Astrocyte of the cerebellum (primary cell): Measurements from ENCODE around the gene ANAPC15.
A peak's percentile ranks its signal among the peaks of the same experiment; 100 is the strongest.

ENCODE experiments used
- DNase-seq: peaks from one replicate; pipeline ENCODE4 v3.0.0-alpha.2; 2011; ENCODE audit warnings: low read depth
- H3K4me3 ChIP-seq: 2 replicates; pipeline ENCODE4 v1.5.1; 2011; ENCODE audit warnings: mild to moderate bottlenecking, low read depth, low read length, moderate library complexity
- CTCF ChIP-seq: IDR thresholded peaks from 2 replicates; pipeline ENCODE4 v1.5.1; 2012; ENCODE audit warnings: low read length, low read depth, moderate library complexity, mild to moderate bottlenecking; ENCODE audit errors: missing control alignments
- in situ Hi-C: cut with HindIII; loops from 2 replicates; pipeline ENCODE4 v1.10.0; 2017; ENCODE audit warnings: low sequenced_read_pairs

Gene ANAPC15

DNA sequence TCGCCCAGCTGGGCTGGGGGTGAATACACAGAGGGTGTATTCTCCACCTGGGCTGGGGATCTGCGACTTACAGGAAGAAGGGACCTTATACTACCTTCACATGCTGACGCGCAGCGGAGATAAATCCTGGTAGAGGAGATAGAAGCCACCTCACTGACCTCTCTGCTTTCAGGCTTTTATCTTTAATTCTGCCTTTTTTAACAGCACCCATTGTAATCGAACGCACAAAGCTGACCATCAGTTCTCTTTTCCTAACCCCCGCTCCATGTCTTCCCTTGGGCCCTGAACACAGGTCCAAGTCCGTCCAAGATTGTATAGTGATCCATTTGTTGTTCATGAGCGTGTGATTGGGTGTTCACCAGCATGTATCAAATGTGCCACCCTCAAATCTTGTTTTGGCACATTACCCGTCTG lies 8.7 kb downstream of the ANAPC15 start:
- DNase-seq = no peak
- in situ Hi-C loops = loop anchor here (25.0 kb wide), 1 partner anchor 91 kb away; no protein-coding TSS in a partner anchor
- H3K4me3 ChIP-seq = peak overlapping the region; percentile 84
- no peak for TF ChIP-seq CTCF

DNA sequence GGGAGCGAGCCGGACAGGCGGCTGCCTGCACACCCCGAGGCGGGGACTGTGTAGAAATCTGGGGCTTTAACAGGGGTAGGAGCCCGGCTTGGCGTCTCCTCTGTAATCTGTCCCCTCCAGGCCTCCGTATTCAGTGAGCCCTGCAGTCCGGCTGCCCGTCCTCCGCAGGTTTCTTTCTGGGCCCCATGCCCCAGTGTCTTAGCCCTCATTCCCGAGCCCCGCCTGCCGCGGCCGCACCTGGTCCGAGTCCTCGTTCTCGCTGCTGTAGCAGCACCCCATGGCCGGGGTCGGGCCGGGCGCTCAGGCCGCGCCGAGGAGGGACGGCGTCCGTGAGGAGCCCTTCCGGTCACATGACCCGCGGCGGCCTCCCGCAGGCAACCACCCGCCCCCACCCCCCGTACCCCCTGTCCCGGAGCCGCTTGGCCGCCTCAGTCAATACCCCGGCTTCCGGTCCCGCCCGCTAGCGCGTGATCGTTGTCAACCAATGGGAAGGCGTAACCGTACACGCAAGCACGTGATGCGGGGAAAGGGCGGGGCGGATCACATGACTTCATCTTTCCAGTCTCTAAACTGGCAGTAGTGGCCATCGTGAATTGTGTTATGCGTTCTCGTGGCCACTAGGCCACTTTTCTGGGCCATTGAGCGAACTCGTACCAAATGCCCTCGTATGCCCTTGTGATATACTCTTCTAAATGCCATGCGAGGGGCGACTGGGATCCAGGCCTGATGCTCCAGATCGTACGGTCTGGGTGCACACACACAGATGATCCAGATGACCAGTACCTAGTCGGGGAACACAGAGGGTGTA lies 9.3 kb downstream of the ANAPC15 start, which contains the start of gene LAMTOR1:
TSS of gene LAMTOR1 (minus strand) at position 352 of the 808 bp plus-strand sequence. CDS start at position 279, 73 bp downstream.
- in situ Hi-C loops = loop anchor here (25.0 kb wide), 1 partner anchor 91 kb away; no protein-coding TSS in a partner anchor
- peak; percentile 44 for TF ChIP-seq CTCF

GRCh38 chr11:72102631-72102945 lies 9.9 kb downstream of the ANAPC15 start:
- peak overlapping the region; percentile 84 for H3K4me3 ChIP-seq
- no peak for TF ChIP-seq CTCF

More for the DNA sequence above, 9.3 kb downstream of the ANAPC15 start, which contains the start of gene LAMTOR1:
- peak; percentile 97 for DNase-seq
- peak within 1 kb of the TSS; percentile 84 for H3K4me3 ChIP-seq

GRCh38 chr11:72102162-72102561 lies 10.3 kb downstream of the ANAPC15 start:
- peak overlapping the region; percentile 84 for H3K4me3 ChIP-seq
- DNase-seq = no peak
- in situ Hi-C loops = loop anchor here (25.0 kb wide), 1 partner anchor 90 kb away; no protein-coding TSS in a partner anchor
- TF ChIP-seq CTCF = no peak

More at GRCh38 chr11:72102631-72102945, 9.9 kb downstream of the ANAPC15 start:
- in situ Hi-C loops = loop anchor here (25.0 kb wide), 1 partner anchor 90 kb away; no protein-coding TSS in a partner anchor
- DNase-seq = no peak

GRCh38 chr11:72100462-72100861 lies 12.0 kb downstream of the ANAPC15 start:
- DNase-seq = no peak
- no peak for TF ChIP-seq CTCF

GRCh38 chr11:72100009-72100408 lies 12.5 kb downstream of the ANAPC15 start:
- in situ Hi-C loops = loop anchor here (25.0 kb wide), 1 partner anchor 88 kb away; no protein-coding TSS in a partner anchor
- TF ChIP-seq CTCF = no peak
- no peak for DNase-seq
- H3K4me3 ChIP-seq = no peak overlapping the region

More at GRCh38 chr11:72100462-72100861, 12.0 kb downstream of the ANAPC15 start:
- H3K4me3 ChIP-seq = no peak overlapping the region
- in situ Hi-C loops = loop anchor here (25.0 kb wide), 1 partner anchor 88 kb away; no protein-coding TSS in a partner anchor
